Ishikawa (cell line): ENCODE measurements around the gene SH3BP4.

ENCODE experiments used
- CEBPB ChIP-seq: IDR thresholded peaks from 2 replicates; pipeline ENCODE4 v1.6.1; 2012
- CREB1 ChIP-seq: IDR thresholded peaks from 2 replicates; pipeline ENCODE4 v1.6.1; 2012; ENCODE audit warnings: low read depth
- EGR1 ChIP-seq: IDR thresholded peaks from 2 replicates; pipeline ENCODE4 v1.6.1; 2012
- FOXM1 ChIP-seq: IDR thresholded peaks from 2 replicates; pipeline ENCODE4 v1.6.1; 2012; ENCODE audit warnings: low read depth, borderline replicate concordance
- NFIC ChIP-seq: IDR thresholded peaks from 2 replicates; pipeline ENCODE4 v1.6.1; 2012
- RAD21 ChIP-seq: IDR thresholded peaks from 2 replicates; pipeline ENCODE4 v1.6.1; 2012; ENCODE audit warnings: low read depth
- TAF1 ChIP-seq: IDR thresholded peaks from 2 replicates; pipeline ENCODE4 v1.6.1; 2012; ENCODE audit warnings: low read depth, mild to moderate bottlenecking
- TEAD4 ChIP-seq: IDR thresholded peaks from 2 replicates; pipeline ENCODE4 v1.6.1; 2012
- YY1 ChIP-seq: IDR thresholded peaks from 2 replicates; pipeline ENCODE4 v1.6.1; 2012; ENCODE audit warnings: low read depth
- ZBTB7A ChIP-seq: IDR thresholded peaks from 2 replicates; pipeline ENCODE4 v1.6.1; 2012; ENCODE audit warnings: low read depth
- TF ChIP-seq, protein P1 (sequence below): IDR thresholded peaks from 2 replicates; pipeline ENCODE4 v1.6.1; 2012; ENCODE audit warnings: low read depth, mild to moderate bottlenecking
- TF ChIP-seq, protein P2 (sequence below): IDR thresholded peaks from 2 replicates; pipeline ENCODE4 v1.6.1; 2012
- TF ChIP-seq, protein P3 (sequence below): IDR thresholded peaks from 2 replicates; pipeline ENCODE4 v1.6.1; 2012

The SH3BP4 gene

DNA sequence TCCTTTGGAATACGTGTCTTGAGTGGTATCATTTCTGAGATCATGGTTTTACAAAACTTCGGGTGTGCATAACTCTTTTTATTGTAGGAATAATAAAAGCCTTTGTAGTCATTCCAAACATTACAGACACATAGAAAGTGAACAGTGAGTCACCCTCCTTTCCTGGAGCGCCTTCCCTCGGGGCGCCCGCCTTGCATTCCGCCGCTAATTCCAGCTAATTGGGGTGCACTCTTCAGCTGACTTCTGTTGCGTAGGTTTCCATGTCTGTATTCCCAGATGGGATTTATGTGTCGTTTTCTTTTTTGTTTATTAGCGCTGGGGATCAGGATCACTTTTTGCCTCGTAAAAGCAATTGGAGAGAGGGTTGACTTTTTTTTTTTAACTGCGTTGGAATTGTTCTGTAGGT is 18.7 kb downstream of the SH3BP4 start:
- no peak for TF ChIP-seq EGR1
- TF ChIP-seq TEAD4 = peak; percentile 29; the same call in 1 of the 2 replicates

DNA sequence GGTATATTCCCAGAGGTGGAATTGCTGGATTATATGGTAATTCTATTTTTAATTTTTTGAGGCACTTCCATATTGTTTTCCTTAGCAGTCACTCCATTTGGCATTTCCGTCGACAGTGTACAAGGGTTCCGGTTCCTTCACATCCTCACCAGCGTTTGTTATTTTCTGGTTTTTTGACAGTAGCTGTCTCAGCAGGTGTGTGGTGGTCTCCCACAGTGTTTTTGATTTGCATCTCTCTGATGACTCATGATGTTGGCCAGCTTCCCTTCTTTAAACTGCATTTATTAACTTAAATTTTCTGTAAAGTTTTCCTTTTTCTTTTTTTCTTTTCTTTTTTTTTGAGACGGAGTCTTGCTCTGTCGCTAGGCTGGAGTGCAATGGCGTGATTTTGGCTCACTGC is 19.7 kb downstream of the SH3BP4 start:
- TF ChIP-seq NFIC (peak; percentile 32; the same call in 1 of the 2 replicates), CREB1 (no peak), CEBPB (no peak), TAF1 (no peak)

DNA sequence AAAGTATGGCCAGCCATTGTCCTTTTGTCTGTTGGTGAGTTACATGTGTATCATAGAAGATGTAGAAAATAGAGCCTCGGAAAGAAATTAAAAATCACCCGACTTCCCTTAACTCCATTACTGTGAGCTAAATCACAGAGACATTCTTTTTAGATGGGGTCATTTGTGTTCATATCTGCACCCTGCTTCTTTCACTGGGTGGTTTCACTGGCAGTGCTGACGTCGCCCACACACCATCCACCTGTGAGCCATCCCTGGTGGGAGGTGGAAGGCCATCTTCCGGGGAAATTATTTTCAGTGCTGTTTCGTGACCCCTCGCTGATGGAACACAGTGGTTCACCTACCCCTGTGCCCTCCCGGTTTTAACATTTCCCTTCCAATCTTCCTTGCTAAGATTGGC is 21.2 kb downstream of the SH3BP4 start:
- TF ChIP-seq EGR1 (no peak), CREB1 (no peak), RAD21 (no peak), TEAD4 (no peak), NFIC (no peak), FOXM1 (no peak), CEBPB (no peak), YY1 (no peak)
- TF ChIP-seq, protein P1, sequence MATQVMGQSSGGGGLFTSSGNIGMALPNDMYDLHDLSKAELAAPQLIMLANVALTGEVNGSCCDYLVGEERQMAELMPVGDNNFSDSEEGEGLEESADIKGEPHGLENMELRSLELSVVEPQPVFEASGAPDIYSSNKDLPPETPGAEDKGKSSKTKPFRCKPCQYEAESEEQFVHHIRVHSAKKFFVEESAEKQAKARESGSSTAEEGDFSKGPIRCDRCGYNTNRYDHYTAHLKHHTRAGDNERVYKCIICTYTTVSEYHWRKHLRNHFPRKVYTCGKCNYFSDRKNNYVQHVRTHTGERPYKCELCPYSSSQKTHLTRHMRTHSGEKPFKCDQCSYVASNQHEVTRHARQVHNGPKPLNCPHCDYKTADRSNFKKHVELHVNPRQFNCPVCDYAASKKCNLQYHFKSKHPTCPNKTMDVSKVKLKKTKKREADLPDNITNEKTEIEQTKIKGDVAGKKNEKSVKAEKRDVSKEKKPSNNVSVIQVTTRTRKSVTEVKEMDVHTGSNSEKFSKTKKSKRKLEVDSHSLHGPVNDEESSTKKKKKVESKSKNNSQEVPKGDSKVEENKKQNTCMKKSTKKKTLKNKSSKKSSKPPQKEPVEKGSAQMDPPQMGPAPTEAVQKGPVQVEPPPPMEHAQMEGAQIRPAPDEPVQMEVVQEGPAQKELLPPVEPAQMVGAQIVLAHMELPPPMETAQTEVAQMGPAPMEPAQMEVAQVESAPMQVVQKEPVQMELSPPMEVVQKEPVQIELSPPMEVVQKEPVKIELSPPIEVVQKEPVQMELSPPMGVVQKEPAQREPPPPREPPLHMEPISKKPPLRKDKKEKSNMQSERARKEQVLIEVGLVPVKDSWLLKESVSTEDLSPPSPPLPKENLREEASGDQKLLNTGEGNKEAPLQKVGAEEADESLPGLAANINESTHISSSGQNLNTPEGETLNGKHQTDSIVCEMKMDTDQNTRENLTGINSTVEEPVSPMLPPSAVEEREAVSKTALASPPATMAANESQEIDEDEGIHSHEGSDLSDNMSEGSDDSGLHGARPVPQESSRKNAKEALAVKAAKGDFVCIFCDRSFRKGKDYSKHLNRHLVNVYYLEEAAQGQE = no peak
- TF ChIP-seq, protein P2, sequence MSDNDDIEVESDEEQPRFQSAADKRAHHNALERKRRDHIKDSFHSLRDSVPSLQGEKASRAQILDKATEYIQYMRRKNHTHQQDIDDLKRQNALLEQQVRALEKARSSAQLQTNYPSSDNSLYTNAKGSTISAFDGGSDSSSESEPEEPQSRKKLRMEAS = no peak

DNA sequence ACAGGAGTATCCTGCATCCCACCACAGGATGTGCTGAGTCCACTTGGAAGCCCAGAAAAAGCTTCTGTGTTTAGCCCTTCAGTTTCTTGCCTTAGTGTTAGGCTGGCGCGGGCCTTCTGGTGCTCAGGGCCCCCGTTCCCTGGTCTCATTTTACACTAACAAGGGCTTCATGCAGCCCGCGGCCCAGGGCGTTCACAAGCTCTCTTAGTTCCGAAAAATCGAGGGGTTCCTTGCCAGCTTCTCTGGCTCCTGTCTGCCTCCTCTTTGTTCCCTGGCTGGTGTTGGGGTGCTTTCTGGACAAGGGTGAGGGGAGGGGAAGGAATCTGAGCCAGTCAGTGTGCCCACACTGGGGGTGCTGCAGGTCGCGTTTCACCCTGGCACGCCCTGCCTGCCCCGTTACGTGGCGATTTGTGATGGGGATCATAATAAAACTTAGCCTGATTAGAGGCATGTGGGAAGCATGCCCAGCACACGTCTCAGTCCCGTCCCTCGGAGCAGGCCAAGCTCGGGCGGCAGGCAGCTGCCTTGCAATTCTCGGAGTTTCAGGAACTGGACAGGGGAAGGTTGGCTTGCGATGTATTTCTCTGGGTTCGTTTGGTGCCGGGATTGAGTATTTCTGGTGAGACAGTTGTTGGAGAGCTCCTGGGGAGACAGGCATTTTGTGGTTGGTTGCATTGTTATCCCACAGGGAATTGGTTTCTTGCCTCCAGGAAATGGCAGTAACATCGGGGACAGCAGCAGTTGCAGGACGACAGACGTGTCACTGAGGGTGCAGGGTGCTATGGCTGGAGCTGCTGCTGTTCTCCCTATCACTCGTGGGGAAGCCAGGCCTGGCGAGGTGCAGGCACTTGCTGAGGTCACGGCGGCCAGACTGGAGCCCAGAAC is 22.9 kb downstream of the SH3BP4 start:
- TF ChIP-seq, protein P2 = peak; percentile 83
- TF ChIP-seq TEAD4 = peak; percentile 30; the same call in 1 of the 2 replicates
- TF ChIP-seq YY1 = 0 out of 2 replicates have a peak, but pooled peaks have one; percentile 24
- TF ChIP-seq, protein P1 = peak; percentile 73
- no peak for TF ChIP-seq CEBPB

DNA sequence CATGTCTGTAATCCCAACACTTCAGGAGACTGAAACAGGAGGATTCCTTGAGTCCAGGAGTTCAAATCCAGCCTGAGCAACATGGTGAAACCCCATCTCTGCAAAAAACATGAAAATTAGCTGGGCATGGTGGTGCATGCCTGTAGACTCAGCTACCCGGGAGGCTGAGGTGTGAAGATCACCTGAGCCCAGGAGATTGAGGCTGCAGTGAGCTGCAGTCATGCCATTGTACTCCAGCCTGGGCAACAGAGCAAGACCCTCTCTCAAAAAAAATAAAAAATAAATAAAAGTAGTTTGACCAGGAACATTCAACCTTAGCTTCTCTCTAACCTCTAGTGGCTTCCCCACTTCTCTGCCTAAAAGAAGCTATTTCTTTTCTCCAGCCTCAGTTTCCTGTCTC is 23.8 kb downstream of the SH3BP4 start:
- TF ChIP-seq EGR1 = no peak
- TF ChIP-seq, protein P1 = no peak
- TF ChIP-seq ZBTB7A = no peak
- TF ChIP-seq, protein P2 = no peak
- TF ChIP-seq NFIC = no peak
- TF ChIP-seq CEBPB = no peak
- TF ChIP-seq YY1 = no peak

DNA sequence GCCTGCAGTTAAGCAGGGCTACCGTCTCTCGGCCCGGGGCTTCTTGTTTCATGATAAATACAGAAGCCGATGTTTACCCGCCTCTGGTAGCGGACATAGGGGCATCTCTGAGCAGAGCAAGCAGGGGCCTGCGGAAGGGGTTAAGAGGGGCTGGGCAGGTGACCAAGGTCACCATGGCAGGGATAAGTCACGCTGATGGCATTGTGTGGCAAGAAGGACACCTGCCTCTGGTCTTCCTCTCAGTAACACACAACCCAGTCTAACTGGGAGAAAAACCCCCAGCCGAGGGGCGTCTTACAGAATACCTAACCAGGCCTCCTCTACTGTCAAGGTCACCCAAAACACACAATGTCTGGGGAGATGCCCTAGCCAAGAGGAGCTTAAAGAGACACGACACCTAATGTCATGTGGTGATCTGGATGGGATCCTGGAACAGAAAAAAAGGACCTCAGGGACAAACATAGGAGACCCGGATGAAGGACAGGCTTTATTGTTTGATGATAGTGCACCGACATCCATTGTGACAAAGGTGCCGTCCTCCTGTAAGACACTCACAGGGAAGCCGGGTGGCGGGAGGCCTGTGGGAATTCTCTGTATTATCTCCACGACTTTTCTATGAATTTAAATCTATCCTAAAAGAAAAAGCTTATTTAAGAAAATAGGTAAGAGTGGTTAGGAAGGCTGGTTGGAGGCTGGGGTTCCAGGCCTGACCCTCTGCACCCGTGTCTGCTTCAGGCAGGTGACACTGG is 24.8 kb downstream of the SH3BP4 start:
- TF ChIP-seq TAF1 (no peak), NFIC (no peak), TEAD4 (no peak), EGR1 (no peak)
- TF ChIP-seq, protein P3, sequence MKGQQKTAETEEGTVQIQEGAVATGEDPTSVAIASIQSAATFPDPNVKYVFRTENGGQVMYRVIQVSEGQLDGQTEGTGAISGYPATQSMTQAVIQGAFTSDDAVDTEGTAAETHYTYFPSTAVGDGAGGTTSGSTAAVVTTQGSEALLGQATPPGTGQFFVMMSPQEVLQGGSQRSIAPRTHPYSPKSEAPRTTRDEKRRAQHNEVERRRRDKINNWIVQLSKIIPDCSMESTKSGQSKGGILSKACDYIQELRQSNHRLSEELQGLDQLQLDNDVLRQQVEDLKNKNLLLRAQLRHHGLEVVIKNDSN = no peak
- TF ChIP-seq, protein P2 = no peak
